Esophagus (tissue), 2 donors: Measurements from ENCODE around the gene GALNT12. TPM values are rescaled to one million over a fixed set of nuclear protein-coding genes. Genes with fewer than 3 reads are reported as not detected.

Experiments used
- H3K27ac ChIP-seq, 2 donors: one replicate each; pipeline ENCODE4 v1.5.1; 2013; ENCODE audit warnings: low read depth in 2 of 2, mild to moderate bottlenecking in 2 of 2, inconsistent platforms in 1 of 2, low read length in 1 of 2, moderate library complexity in 1 of 2
- H3K27me3 ChIP-seq, 2 donors: one replicate each; pipeline ENCODE4 v1.6.1; 2013; ENCODE audit warnings: low read length in 2 of 2, control low read depth in 1 of 2, mild to moderate bottlenecking in 1 of 2; ENCODE audit not compliant: insufficient read depth in 2 of 2, control insufficient read depth in 1 of 2
- H3K36me3 ChIP-seq, 2 donors: one replicate each; pipeline ENCODE4 v1.6.1; 2013; ENCODE audit warnings: low read length in 1 of 2; ENCODE audit not compliant: control insufficient read depth in 2 of 2, insufficient read depth in 2 of 2
- H3K4me1 ChIP-seq, 2 donors: one replicate each; pipeline ENCODE4 v1.6.1; 2013; ENCODE audit warnings: low read length in 1 of 2; ENCODE audit not compliant: control insufficient read depth in 2 of 2, insufficient read depth in 2 of 2
- H3K4me3 ChIP-seq, 2 donors: one replicate each; pipeline ENCODE4 v1.5.1; 2013; ENCODE audit warnings: low read length in 2 of 2, mild to moderate bottlenecking in 2 of 2, low read depth in 1 of 2, moderate library complexity in 1 of 2
- H3K9me3 ChIP-seq, 2 donors: one replicate each; pipeline ENCODE4 v1.6.1; 2013; ENCODE audit warnings: mild to moderate bottlenecking in 2 of 2, low read depth in 1 of 2, low read length in 1 of 2, moderate library complexity in 1 of 2; ENCODE audit not compliant: control insufficient read depth in 2 of 2, insufficient read depth in 1 of 2
- WGBS, 2 donors: extraction: QIAGEN DNeasy Blood & Tissue Kit; methylation state at CpG; one replicate each; pipeline ENCODE4 v1.1.7; 2013; 5-methylcytosine and 5-hydroxymethylcytosine counted together
- polyA plus RNA-seq, 2 donors: library from polyadenylated mRNA; stranded (reverse); fragments of 200-250 nt; gene quantifications; one replicate each; pipeline ENCODE4 v1.2.3, GENCODE V29; 2013
- donor health status: healthy with polysubstance abuse.
- donor health status: Bipolar disorder and iron deficiency.

The GALNT12 gene
- polyA plus RNA-seq, 2 donors = 19.6 to 20.7 TPM

DNA sequence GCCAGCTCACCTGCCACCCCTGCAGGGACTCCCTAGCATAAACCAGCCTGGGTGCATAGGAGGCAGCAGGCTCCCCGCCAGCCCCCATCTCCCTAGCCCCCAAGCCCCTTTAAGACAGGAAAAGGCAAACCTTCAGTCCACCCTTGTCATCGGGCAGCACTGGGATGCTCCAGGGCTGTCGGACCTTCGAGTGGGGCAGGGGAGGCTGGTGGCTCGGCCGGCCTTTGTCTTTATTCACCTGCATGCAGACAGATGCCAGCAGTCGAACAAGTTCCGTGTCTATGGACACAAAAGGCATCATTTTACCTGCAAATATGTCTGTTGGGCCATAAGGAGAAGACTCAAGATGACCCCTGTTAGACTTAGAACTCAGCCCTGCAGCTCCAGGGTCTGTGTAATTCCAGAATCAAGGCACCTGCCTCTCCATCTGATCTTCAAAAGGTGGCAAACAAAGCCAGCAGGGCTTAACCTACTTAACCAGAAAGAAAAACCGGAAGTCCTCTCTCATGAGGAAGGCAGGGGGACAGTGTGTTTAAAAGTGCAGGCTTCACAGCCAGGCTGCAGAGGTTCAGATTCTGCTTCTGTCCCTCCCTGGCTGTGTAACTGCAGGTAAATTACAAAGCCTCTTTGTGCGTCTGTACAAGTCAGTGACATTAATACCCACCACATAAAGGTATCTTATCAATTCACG is 27.3 kb upstream of the GALNT12 start:
- Histone ChIP-seq H3K27ac (no peak overlapping the region), H3K36me3 (peaks cover 3 to 12% of the 10 kb centered on the region in 2 donors)
- 89 to 91% methylated on average over 11 of the region's 11 CpGs for WGBS, 2 donors

DNA sequence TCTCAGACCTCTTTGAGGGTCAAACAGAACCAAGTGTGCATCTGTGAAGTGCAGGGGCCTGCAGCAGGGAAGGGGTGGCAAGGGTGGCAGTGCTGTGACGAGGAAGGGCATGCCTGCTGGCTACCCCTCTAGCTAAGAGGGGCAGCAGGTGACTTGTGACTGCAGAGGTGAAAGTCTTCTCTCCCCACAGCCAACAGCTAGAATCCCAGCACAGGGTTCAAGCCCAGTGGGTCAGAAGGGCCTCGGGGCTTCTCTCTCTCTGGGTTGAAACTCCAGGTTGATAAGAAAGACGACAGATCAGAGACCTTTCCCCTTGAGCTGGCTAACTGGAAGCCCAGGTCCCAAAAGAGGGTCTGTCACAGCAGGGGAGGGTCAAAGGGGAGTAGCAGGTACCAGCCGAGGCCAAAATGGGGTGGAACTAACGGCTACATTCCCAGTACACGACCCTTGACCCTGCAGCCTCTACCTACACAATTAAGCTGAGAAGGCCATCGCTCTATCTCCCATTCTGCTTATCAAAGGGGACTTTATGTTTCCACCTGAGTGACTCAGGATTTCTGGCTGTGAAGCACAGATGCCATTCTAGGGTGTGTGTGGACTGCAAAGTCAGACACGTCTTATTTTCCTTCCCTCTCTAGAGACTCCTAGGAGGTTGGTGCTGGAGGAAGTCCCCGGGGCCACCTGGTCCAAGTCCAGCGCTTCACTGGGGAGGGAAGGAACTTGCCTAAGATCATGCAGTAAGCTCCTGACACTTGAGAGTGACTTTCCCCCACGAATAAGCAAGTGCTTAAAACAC is 25.7 kb upstream of the GALNT12 start:
- H3K9me3 ChIP-seq = no peaks in the 10 kb centered on the region
- no peak overlapping the region for H3K27ac ChIP-seq
- 65 to 67% methylated on average over 11 of the region's 11 CpGs for WGBS, 2 donors
- H3K36me3 ChIP-seq = peaks cover 3 to 12% of the 10 kb centered on the region in 2 donors
- peaks cover 0 to 11% of the 10 kb centered on the region in 2 donors for H3K4me1 ChIP-seq
- H3K27me3 ChIP-seq = no peaks in the 10 kb centered on the region
- H3K4me3 ChIP-seq = no peak overlapping the region

More for the DNA sequence above, 27.3 kb upstream of the GALNT12 start:
- Histone ChIP-seq H3K9me3 (no peaks in the 10 kb centered on the region), H3K4me1 (peaks cover 0 to 11% of the 10 kb centered on the region in 2 donors), H3K4me3 (no peak overlapping the region), H3K27me3 (no peaks in the 10 kb centered on the region)

DNA sequence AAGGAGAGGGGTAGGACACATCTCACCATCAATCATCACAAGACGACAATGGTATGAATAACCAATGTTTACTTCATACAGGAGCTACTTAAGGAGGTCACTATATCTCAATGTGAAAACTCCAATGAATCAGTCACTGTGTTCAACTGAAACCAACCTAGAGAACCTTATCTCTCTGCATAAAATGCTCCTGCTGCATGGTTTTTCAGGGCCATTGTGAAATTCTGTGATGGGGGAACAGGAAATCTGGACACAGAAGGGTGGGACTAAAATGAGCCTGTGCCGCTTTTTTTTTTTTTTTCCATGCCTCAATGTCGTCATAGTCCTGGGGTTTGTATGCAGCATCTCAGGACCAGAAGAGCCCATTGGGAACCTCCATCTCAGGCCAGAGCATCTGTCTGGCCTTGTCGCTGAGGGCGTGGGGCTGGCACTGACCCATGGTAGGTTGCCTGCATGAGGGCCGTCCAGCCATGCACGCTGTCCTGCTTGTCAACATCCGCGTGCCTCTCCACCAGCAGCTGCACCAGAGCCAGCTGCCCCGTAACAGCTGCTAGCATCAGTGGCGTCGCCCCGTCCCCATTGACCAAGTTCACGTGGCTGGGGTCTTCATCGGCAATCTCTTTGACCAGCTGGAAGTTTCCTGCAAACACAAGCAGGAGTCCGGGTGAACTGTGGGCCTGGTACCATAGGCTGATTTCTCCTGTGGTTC is 23.8 kb upstream of the GALNT12 start:
- H3K36me3 ChIP-seq = peaks cover 3 to 11% of the 10 kb centered on the region in 2 donors
- H3K9me3 ChIP-seq = no peaks in the 10 kb centered on the region
- WGBS, 2 donors = 94 to 95% methylated on average over 16 of the region's 16 CpGs
- H3K4me1 ChIP-seq = peaks cover 0 to 11% of the 10 kb centered on the region in 2 donors
- H3K27ac ChIP-seq = no peak overlapping the region
- no peaks in the 10 kb centered on the region for H3K27me3 ChIP-seq
- no peak overlapping the region for H3K4me3 ChIP-seq

DNA sequence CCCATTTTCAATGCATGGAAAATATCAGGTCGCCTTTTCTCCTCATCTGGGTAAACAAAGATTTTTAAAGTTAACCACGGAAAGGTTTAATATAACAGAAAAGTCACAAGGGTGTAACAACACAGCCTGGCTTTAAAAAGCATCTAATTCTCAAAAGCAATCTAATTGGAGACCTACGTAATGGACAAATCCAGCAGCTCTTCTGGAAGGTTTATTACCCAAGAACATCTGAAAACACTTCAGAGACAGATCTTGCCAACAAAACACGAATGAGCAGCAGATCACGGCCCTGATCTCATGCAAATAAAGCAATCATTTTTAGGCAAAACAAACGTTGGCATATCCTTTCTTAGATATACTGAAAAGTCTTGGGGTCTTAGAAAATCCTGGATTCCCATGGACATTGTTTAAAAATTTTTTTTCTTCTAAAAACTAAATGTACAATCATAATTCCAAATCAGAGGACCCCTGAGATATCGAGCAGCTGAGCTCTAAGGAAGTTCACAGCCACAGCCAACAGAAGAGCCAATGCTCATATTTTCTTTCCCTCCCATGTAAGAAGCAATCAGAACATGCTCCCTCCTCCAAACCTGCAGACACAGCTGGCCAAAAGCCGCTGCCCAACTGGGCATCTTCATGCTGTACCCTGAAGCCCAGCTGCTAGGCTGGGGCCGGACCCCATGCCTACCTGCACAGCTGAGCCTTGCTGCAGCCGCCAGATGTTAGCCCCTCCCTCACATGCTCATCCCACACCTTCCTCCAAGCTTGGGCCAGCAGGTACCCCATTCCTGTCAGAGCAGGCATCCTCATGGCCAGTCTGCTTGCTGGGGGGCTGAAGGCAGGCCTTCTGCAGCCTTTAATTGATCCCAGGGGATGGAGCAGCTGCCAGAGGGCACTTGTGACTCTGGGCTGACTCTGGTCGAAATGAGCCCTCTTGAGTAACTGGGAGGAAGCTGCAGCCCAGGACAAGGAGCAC is 22.4 kb upstream of the GALNT12 start:
- no peaks in the 10 kb centered on the region for H3K27me3 ChIP-seq
- WGBS, 2 donors = 76 to 81% methylated on average over 11 of the region's 11 CpGs
- peaks cover under 1 to 10% of the 10 kb centered on the region in 2 donors for H3K4me1 ChIP-seq
- no peaks in the 10 kb centered on the region for H3K9me3 ChIP-seq
- H3K27ac ChIP-seq = no peak overlapping the region
- H3K36me3 ChIP-seq = peaks cover 3 to 15% of the 10 kb centered on the region in 2 donors
- H3K4me3 ChIP-seq = no peak overlapping the region

DNA sequence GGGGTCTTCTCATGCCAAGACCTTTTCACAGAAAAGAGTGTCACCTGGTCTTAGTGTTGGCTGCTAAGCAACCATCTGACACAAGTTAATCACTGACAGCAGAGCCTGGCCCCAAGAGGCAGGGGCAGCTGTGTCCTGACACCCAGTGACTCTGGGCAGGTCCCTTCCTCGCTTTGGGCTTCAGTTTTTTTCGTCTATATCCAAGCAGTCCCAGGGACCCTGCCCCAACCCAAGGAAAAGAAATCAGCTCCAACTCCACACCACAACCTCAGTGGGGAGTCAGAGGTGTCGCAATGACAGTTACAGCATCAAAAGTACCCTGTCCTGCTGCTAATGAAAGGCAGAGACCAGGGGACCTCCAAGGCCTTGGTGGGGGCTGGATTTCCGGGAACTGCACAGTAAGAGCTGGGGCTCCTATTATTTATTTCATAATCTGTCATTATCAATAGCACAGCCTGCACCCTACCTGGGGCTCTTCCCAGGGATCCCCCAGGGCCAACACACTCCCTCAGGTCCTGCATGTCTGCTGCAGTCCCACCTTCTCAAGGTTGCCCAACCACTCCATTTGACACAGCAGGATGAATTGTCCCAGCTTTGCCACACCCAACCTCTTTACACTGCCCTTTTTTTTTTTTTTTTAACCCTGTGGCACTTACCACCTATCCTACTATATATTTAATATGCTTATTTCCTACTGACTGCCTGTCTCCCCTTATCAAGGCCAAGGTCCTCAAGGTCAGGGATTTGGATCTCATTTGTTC is 20.5 kb upstream of the GALNT12 start:
- 88 to 95% methylated on average over 4 of the region's 4 CpGs for WGBS, 2 donors
- H3K27me3 ChIP-seq = no peaks in the 10 kb centered on the region
- no peak overlapping the region for H3K27ac ChIP-seq
- peaks cover 3 to 16% of the 10 kb centered on the region in 2 donors for H3K36me3 ChIP-seq
- peaks cover 2 to 7% of the 10 kb centered on the region in 2 donors for H3K4me1 ChIP-seq
- H3K4me3 ChIP-seq = no peak overlapping the region
- no peaks in the 10 kb centered on the region for H3K9me3 ChIP-seq

DNA sequence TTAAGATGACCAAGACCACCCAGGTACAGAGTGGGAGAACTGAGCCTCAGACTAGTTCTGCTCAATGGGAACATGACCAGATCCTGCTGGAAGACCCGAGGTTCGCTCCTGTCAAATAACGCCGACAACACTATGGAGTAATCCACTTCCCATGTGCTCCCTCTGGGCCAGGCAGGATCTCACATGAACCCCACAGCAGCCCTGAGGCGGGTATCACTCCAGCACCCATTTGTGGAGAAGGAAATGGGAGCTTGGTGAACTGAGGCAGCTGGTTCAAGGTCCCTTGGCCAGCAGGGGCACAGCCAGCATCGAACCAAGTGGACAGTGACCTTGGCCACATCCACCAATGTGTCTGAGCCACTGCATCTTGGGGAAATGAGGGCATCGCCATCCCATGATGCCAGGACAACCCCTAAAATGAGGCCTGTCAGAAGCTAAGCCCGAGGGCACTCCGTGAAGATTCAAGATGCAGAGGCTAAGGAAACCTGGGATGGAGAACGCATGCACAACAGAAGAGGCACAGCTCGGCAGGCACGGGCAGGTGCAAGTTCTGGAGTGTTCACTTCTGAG is 19.6 kb upstream of the GALNT12 start:
- H3K27ac ChIP-seq = no peak overlapping the region
- peaks cover 2 to 3% of the 10 kb centered on the region in 2 donors for H3K4me1 ChIP-seq
- H3K4me3 ChIP-seq = no peak overlapping the region
- H3K36me3 ChIP-seq = peaks cover 3 to 13% of the 10 kb centered on the region in 2 donors
- H3K9me3 ChIP-seq = no peaks in the 10 kb centered on the region
- WGBS, 2 donors = 93 to 95% methylated on average over 12 of the region's 12 CpGs
- no peaks in the 10 kb centered on the region for H3K27me3 ChIP-seq

DNA sequence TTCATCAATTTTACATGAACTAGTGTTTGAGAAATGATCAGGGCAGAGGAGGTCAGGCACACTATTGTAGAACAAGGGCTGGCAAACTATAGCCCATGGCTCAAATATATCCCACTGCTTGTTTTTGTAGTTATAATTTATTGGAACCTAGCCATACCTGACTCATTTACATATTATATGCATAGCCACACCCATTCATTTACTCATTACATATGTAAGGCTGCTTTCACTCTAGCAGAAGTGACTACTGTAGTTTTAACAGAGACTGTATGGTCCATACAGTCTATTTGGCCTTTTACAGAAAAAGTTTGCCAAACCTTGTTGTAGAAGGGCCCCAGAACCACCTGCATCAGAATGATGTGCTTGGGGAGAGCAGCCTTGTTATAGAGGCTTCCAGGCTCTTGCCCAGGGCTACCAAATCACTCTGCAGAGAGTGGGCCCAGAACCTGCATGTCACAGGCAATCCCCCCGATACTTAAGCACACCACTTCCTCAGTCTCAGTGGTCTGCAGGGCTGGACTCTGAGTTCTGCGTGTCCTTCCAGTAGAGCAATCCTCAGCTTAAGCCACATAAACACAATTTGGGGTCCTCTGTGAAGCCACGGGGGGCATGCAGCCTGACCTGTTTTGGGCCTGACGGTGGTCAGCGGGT is 17.9 kb upstream of the GALNT12 start:
- no peaks in the 10 kb centered on the region for H3K27me3 ChIP-seq
- WGBS, 2 donors = 98 to 100% methylated on average over 5 of the region's 5 CpGs

More for the DNA sequence above, 17.9 kb upstream of the GALNT12 start:
- H3K4me3 ChIP-seq = no peak overlapping the region
- no peaks in the 10 kb centered on the region for H3K9me3 ChIP-seq
- H3K4me1 ChIP-seq = peaks cover 2 to 3% of the 10 kb centered on the region in 2 donors
- H3K27ac ChIP-seq = no peak overlapping the region
- H3K36me3 ChIP-seq = peaks cover 0 to 8% of the 10 kb centered on the region in 2 donors
